NCI-H2196 treated with DMSO at 0.1 percent for 48 hours (cell line): ENCODE data around the gene CCDC85A.

Experiments used
- DNase-seq: peaks from one replicate; lab custom pipeline; 2025; ENCODE audit not compliant: unreplicated experiment; lab: John Stamatoyannopoulos, UW

CCDC85A gene

GRCh38 chr2:56234241-56234640, 50.5 kb downstream of the CCDC85A start:
- DNase-seq = no peak

- no peak for DNase-seq
Observed at GRCh38 chr2:56239030-56239429, 55.2 kb downstream of the CCDC85A start.

DNA sequence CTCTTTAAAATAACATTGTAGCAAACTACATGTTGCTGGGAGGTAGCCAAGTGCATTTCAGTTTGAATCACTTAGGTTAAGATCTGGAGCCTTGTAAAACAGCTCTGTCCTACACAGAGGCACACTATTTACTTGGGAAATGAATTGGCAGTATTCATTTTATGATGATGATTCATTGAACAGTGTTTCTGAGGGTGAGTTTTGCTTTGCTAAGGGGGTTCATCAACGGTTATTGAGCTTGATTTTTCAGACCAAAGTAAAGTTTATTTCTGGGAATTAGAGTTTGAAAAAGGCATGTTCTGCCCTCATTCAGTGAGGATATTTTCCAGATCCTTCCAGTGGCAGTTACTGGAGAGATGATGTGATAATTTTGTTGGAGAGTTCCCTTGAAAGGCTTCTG, 55.6 kb downstream of the CCDC85A start:
- DNase-seq = no peak

GRCh38 chr2:56240210-56240609, 56.4 kb downstream of the CCDC85A start:
- DNase-seq = no peak

DNA sequence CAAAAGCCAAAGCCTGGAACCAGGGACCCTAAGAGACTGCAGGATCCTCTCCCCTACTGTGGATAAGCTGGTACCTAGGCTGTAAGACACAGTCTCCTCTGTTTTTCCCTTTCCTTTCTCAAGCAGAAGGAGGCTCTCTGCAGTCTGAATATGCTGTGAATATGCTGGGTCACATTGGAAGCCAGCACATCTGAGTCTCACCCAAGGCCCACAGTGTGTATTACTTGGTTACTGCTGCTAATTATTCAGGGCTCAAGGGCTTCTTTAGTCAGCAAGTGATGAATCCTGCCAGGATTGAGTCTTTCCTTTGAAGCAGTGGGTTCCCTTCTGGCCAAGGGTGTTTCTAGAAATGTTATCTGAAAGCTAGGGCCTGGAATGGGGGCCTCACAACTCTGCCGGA, 60.7 kb downstream of the CCDC85A start:
- no peak for DNase-seq

DNA sequence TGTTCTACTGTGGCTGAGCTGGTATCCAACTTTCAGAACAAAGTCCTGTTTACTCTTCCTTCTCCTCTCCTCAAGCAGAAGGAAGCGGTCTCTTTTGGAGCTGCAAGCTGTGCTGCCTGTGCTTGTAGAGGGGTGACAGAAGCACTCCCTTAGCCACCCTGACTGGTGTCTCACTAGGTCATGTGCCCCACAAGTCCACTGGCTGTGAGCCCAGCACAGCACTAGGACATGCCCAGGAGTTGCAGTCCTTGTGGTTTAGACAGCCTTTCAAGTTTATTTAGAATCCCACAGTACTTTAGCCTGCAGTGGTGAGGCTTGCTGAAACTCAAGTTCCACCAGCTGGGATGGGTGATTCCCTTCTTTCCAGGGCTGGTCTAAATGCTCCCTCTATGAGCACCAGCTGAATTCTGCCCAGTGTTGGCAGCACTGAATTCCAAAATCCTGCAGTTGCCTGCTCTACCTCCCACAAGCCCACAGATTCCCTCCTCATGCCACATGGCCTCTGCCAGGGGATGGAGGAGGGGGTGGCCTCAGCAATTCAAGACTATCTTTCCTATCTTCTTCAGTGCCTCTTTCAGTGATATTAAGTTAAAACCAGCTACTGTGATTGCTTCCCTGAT, 61.2 kb downstream of the CCDC85A start:
- no peak for DNase-seq

GRCh38 chr2:56248965-56249742, 65.4 kb downstream of the CCDC85A start:
- no peak for DNase-seq

- DNase-seq = no peak
Observed at GRCh38 chr2:56250153-56250729, 66.5 kb downstream of the CCDC85A start.

DNA sequence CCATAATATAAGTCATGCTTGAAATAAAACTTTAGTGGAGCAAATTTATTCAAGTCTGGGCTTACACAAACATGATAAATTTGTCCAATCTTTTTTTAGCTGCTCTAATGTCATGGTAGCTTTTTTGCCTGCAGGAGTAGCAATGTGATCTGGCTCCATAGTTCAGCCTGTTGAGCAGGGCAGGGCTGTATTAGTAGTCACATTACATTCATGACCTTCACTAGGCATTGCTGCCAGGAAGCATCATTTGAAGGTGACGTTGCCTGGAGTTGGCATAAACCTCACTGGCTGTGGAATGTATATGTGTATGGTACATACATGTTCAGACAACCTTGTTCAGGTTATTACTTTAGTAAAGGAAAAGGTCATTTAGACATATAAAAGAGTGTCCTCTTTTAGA, 76.6 kb downstream of the CCDC85A start:
- no peak for DNase-seq

DNA sequence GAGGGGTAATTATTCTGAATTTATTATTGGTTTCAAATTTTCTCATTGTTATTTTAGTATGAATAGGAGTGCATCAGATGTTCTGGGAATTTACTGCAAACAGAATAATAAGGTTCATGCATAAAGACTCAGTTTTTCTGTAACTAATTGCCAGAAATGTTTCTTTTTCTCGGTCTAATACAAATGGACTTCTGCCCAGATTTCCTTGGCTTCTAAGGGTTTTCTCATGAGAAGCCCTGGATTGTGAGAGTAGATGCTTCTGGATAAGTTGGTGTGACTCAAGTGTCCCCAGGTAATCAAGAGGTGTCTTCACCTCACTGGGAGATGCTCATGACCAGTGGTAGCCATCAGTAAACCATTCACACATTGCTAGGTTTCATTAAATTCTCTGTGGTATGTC, 78.5 kb downstream of the CCDC85A start:
- no peak for DNase-seq

GRCh38 chr2:56263876-56264275, 80.1 kb downstream of the CCDC85A start:
- no peak for DNase-seq

DNA sequence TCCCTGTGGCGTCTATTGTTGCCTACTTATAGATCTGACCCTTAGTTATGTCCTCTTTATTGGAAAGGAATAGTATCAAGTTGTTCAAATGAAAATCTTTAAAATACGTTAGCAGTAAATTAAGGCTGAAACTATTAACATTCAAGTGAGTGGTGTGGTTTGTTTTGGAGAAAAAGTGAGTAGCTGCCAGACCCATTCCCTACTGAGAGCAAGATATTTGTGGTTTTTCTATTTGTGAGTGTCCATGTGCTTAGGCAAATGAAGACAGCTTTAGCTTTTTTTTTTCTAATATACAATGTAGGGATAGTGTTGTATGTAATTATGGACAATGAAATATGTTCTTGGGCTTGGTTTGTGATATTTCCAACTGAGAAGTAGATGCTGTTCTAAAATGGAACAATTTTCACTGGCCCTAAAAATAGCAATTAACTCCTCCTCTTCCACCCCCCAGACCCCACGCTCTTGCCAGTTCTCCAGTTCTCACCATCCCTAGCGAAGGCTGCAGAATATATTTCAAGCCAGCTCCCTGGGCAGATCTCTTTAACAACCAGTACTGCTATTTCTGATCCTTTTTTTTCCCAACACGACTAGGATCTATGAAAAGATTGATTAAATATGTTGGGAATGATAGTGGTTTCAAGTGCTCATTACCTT, 83.1 kb downstream of the CCDC85A start:
- DNase-seq = no peak

GRCh38 chr2:56267415-56267788, 83.6 kb downstream of the CCDC85A start:
- DNase-seq = no peak

- DNase-seq = no peak
Observed at GRCh38 chr2:56268856-56269255, 85.1 kb downstream of the CCDC85A start.

- no peak for DNase-seq
Observed at GRCh38 chr2:56271275-56271674, 87.5 kb downstream of the CCDC85A start.

GRCh38 chr2:56285224-56285623, 101.4 kb downstream of the CCDC85A start:
- DNase-seq = no peak

- no peak for DNase-seq
Observed at GRCh38 chr2:56286936-56287335, 103.1 kb downstream of the CCDC85A start.

DNA sequence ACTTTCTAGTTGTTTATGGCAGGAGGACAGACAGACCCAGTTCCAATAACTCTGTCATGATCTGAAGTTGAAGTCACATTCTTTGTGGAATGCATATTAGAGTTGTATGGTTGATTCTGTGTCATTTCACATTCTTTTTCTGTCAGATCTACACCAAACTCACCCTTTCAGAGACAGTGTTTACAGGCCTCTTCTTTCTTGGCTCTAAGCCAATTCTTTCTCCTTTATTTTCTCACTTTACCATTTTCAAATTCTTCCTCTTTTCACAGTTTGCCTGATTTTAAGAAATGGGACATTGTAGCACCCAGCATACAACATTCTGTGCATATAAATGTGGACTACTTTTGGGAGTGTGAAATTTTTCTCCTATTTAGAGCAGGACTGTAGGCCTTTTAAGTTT, 103.7 kb downstream of the CCDC85A start:
- no peak for DNase-seq

DNA sequence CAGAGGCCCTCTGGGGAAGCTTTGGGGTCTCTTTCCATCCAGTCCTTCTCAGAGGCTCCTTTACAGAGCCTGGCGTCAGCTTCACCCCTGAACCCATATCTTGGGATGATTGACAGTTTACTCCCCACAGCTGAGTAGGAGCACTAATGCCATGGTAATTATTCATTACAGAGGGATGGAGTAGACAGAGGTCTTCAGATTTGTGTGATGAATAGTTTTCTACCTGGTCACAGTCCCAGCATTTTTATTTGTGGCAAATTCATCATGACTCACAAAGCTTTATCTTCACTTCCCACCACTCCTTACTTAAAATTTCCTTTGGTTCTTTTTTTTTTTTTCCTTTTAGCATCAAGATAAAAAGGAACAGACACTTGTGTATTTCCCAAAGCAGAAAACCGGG, 104.2 kb downstream of the CCDC85A start:
- DNase-seq = no peak

DNA sequence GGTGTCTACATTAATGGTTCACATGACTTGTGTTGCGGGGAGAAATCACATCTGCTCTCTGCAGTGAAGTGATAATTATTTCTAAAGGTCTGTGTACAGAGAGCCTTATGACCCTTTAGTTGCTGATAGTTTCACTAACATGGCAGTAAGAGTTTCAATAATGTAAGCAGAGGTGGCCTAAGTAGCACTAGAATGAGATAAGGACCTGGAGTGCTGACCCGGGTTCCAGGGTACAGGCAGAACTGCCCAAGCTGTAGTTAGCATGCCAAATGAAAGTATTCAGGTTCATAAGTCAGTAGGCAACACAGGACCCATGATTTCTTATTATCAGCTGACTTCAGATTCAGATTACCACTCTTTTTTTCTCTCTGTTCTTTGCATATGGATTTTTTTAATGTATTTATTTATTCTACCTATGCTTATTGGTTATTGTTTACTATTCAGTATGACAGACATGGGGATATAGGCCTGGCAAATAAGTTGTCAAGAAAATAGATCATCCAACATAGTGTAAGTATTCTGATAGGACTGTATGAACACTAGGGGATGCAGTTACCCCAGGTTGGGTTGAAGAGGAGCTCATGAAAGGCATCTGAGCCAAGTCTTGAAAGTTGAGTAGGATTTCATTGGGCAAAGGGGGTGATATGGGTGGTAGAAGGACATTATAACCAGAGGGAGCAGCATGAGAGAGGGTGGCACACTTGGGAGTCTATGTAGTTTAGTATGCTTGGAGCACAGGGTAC, 105.2 kb downstream of the CCDC85A start:
- DNase-seq = no peak

GRCh38 chr2:56291711-56292110, 107.9 kb downstream of the CCDC85A start:
- no peak for DNase-seq
